B cell (primary cell): Measurements from ENCODE around the gene EPB41L5. TPM values are rescaled to one million over a fixed set of nuclear protein-coding genes. Genes with fewer than 3 reads are reported as not detected.

ENCODE experiments used
- ATAC-seq: fragments of 200-7000 bp; cut with Tn5 transposase; one replicate; pipeline ENCODE4 v1.10.0; 2021; ENCODE audit warnings: low read depth, mild to moderate bottlenecking, moderate number of reproducible peaks, moderate library complexity
- CTCF ChIA-PET: fragments of 350-600 bp; sonication (Branson Sonifier 250); formaldehyde crosslinking; loops from one replicate; lab custom pipeline; 2021; ENCODE audit warnings: antibody characterized with exemption, inconsistent platforms; lab: Charles Lee
- POLR2A ChIA-PET: fragments of 350-600 bp; sonication (Branson Sonifier 250); formaldehyde crosslinking; loops from one replicate; lab custom pipeline; 2021; ENCODE audit warnings: antibody characterized with exemption; lab: Charles Lee
- DNase-seq: peaks from one replicate; pipeline ENCODE4 v3.0.0; 2013
- H2AFZ ChIP-seq: 2 replicates; pipeline ENCODE4 v1.6.1; 2012; ENCODE audit warnings: mild to moderate bottlenecking, low read depth, low read length; ENCODE audit not compliant: insufficient read depth, poor library complexity, severe bottlenecking
- H3K27ac ChIP-seq, 2 donors: 1 replicate in 1 of 2; 2 replicates in 1 of 2; pipeline ENCODE4 v1.5.1; 2012 to 2013; ENCODE audit warnings: low read length in 2 of 2, mild to moderate bottlenecking in 2 of 2, moderate library complexity in 1 of 2
- H3K27me3 ChIP-seq, 4 experiments: fragments of 200-600 bp in 1 of 4; sonication (generic) in 1 of 4; replicated peaks in 1 of 4; 1 replicate in 2 of 4; 2 replicates in 2 of 4; pipeline versions ENCODE4 v1.6.1 to v1.7.0; 2013 to 2016; ENCODE audit warnings: low read length in 3 of 4, mild to moderate bottlenecking in 2 of 4, mixed read lengths in 1 of 4, moderate library complexity in 1 of 4; ENCODE audit not compliant: insufficient read depth in 4 of 4, control insufficient read depth in 3 of 4; ENCODE audit errors: control extremely low read depth in 1 of 4
- H3K36me3 ChIP-seq, 2 experiments: replicated peaks in 1 of 2; 1 replicate in 1 of 2; 2 replicates in 1 of 2; pipeline versions ENCODE4 v1.6.1 to v1.7.1; 2013; ENCODE audit warnings: low read length in 1 of 2; ENCODE audit not compliant: insufficient read depth in 2 of 2, control insufficient read depth in 1 of 2; ENCODE audit errors: control extremely low read depth in 1 of 2, extremely low read depth in 1 of 2
- H3K4me1 ChIP-seq, 2 donors: fragments of 200-600 bp in 1 of 2; sonication (generic) in 1 of 2; 1 replicate in 1 of 2; 2 replicates in 1 of 2; pipeline versions ENCODE4 v1.5.1 to v1.6.1; 2013 to 2017; ENCODE audit warnings: low read length in 2 of 2; ENCODE audit not compliant: control insufficient read depth in 2 of 2, insufficient read depth in 2 of 2
- H3K4me2 ChIP-seq: replicated peaks from 2 replicates; pipeline ENCODE3; 2012; ENCODE audit warnings: mild to moderate bottlenecking, low read depth, low read length; ENCODE audit not compliant: poor library complexity, severe bottlenecking
- H3K4me3 ChIP-seq, 5 experiments: fragments of 200-600 bp in 1 of 5; sonication (generic) in 1 of 5; 1 replicate in 3 of 5; 2 replicates in 2 of 5; pipeline versions ENCODE4 v1.5.1 to v1.7.0; 2011 to 2016; ENCODE audit warnings: low read length in 4 of 5, mild to moderate bottlenecking in 4 of 5, low read depth in 2 of 5, control low read depth in 1 of 5, moderate library complexity in 1 of 5; ENCODE audit not compliant: insufficient read depth in 1 of 5; ENCODE audit errors: control extremely low read depth in 1 of 5, extremely low read depth in 1 of 5
- H3K79me2 ChIP-seq: fragments of 200-600 bp; sonication (generic); one replicate; pipeline ENCODE4 v1.6.0; 2016; ENCODE audit warnings: low read length; ENCODE audit not compliant: control insufficient read depth, insufficient read depth
- H3K9ac ChIP-seq: fragments of 200-600 bp; sonication (generic); 2 replicates; pipeline ENCODE4 v1.6.1; 2017; ENCODE audit warnings: mild to moderate bottlenecking, low read length, moderate library complexity
- H3K9me3 ChIP-seq, 3 donors: one replicate each; pipeline versions ENCODE4 v1.6.1 to v1.7.1; 2013; ENCODE audit warnings: low read length in 2 of 3; ENCODE audit not compliant: control insufficient read depth in 2 of 3, insufficient read depth in 1 of 3; ENCODE audit errors: control extremely low read depth in 1 of 3
- H4K20me1 ChIP-seq: 2 replicates; pipeline ENCODE4 v1.6.0; 2012; ENCODE audit warnings: mild to moderate bottlenecking, low read length; ENCODE audit not compliant: insufficient read depth, control insufficient read depth, poor library complexity, severe bottlenecking
- H3K27ac Mint-ChIP-seq: one replicate; pipeline ENCODE4 v1.8.0; 2021; ENCODE audit warnings: mixed read lengths
- H3K27me3 Mint-ChIP-seq: one replicate; pipeline ENCODE4 v1.8.0; 2021; ENCODE audit warnings: mixed read lengths
- H3K4me1 Mint-ChIP-seq: one replicate; pipeline ENCODE4 v1.8.0; 2021; ENCODE audit warnings: mixed read lengths
- H3K4me3 Mint-ChIP-seq: one replicate; pipeline ENCODE4 v1.8.0; 2021; ENCODE audit warnings: mixed read lengths
- H3K9me3 Mint-ChIP-seq: one replicate; pipeline ENCODE4 v1.8.0; 2022; ENCODE audit warnings: mixed read lengths; ENCODE audit not compliant: insufficient read depth
- EZH2 ChIP-seq: IDR thresholded peaks from 2 replicates; pipeline ENCODE4 v1.6.1; 2012; ENCODE audit warnings: borderline replicate concordance, low read depth, mild to moderate bottlenecking, moderate library complexity, low read length; ENCODE audit not compliant: insufficient read depth, poor library complexity, severe bottlenecking
- WGBS: methylation state at CpG from one replicate; pipeline ENCODE4 v1.1.5; 2013; ENCODE audit warnings: missing lambda C conversion rate; ENCODE audit not compliant: insufficient coverage; 5-methylcytosine and 5-hydroxymethylcytosine counted together
- intact Hi-C: fragments of 100-400 bp; cut with micrococcal nuclease; formaldehyde crosslinking; loops from one replicate; pipeline ENCODE4 v1.10.0; 2022
- polyA plus RNA-seq: library from polyadenylated mRNA; depleted of rRNA; stranded (reverse); fragments of >200 nt; gene quantifications from 2 replicates; pipeline ENCODE4 v1.2.3, GENCODE V29; 2012
- total RNA-seq, 2 donors: library from RNA; stranded (reverse); fragments of 120-200 nt in 1 of 2; gene quantifications; 1 replicate in 1 of 2; 2 replicates in 1 of 2; pipeline versions ENCODE4 v1.2.3 to v1.2.4, GENCODE V29; 2013 to 2022
- TF ChIP-seq, protein P1 (sequence below): fragments of 200-600 bp; IDR thresholded peaks from one replicate; pipeline ENCODE4 v1.8.0; 2022; ENCODE audit warnings: antibody characterized with exemption, mild to moderate bottlenecking

EPB41L5 gene
- total and polyA plus RNA-seq, 2 donors (not counting 1 experiment from before 2014, with no cell fraction given): 3.9 to 14.0 TPM

GRCh38 chr2:120029672-120030640 is 17.1 kb downstream of the EPB41L5 start:
- no peak overlapping the region for H3K4me2 ChIP-seq
- POLR2A ChIA-PET: no interaction called here
- no peak overlapping the region for H3K9ac ChIP-seq
- intact Hi-C loops: no loop called here
- Mint-ChIP-seq H3K4me1 (no peaks in the 10 kb centered on the region), H3K27me3 (no peaks in the 10 kb centered on the region), H3K4me3 (no peak overlapping the region), H3K27ac (no peak overlapping the region), H3K9me3 (peaks cover 4% of the 10 kb centered on the region)
- no peaks in the 10 kb centered on the region for H3K36me3 ChIP-seq
- H3K27me3 ChIP-seq: no peaks in the 10 kb centered on the region
- no peak overlapping the region for H2AFZ ChIP-seq
- ATAC-seq (no peak), DNase-seq (no peak)
- H3K27ac ChIP-seq: no peak overlapping the region
- WGBS: 96% methylated on average over 12 of the region's 15 CpGs
- H3K4me1 ChIP-seq: no peaks in the 10 kb centered on the region
- H3K9me3 ChIP-seq: peaks cover 0 to 3% (median 0%) of the 10 kb centered on the region in 3 donors
- no peaks in the 10 kb centered on the region for H4K20me1 ChIP-seq
- TF ChIP-seq, protein P1, sequence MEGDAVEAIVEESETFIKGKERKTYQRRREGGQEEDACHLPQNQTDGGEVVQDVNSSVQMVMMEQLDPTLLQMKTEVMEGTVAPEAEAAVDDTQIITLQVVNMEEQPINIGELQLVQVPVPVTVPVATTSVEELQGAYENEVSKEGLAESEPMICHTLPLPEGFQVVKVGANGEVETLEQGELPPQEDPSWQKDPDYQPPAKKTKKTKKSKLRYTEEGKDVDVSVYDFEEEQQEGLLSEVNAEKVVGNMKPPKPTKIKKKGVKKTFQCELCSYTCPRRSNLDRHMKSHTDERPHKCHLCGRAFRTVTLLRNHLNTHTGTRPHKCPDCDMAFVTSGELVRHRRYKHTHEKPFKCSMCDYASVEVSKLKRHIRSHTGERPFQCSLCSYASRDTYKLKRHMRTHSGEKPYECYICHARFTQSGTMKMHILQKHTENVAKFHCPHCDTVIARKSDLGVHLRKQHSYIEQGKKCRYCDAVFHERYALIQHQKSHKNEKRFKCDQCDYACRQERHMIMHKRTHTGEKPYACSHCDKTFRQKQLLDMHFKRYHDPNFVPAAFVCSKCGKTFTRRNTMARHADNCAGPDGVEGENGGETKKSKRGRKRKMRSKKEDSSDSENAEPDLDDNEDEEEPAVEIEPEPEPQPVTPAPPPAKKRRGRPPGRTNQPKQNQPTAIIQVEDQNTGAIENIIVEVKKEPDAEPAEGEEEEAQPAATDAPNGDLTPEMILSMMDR: no peak
- no peak for TF ChIP-seq EZH2
- H3K4me3 ChIP-seq: no peak overlapping the region
- CTCF ChIA-PET: no interaction called here
- peaks cover 37% of the 10 kb centered on the region for H3K79me2 ChIP-seq

DNA sequence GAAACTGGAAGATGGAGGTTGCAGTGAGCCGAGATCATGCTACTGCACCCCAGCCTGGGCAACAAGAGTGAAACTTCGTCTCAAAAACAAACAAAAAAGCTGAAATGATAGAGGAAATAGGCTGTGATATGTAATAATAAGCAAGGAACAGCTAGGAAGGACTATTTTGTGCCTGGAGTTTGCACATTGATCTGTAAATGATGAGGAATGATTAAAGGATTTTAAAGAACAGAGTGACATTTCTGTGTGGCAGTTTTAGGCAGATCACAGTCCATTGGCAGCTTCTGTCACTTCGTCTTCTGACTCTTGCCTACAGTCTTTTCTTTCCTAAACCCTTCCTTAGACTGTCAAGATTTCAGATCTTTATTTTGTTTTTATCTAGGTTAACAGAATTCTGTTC is 19.4 kb downstream of the EPB41L5 start:
- no peaks in the 10 kb centered on the region for H3K4me1 Mint-ChIP-seq
- no peak overlapping the region for H3K27ac ChIP-seq
- no peaks in the 10 kb centered on the region for H3K27me3 Mint-ChIP-seq
- no peak overlapping the region for H3K4me2 ChIP-seq
- H3K27ac Mint-ChIP-seq: no peak overlapping the region
- no peaks in the 10 kb centered on the region for H3K4me1 ChIP-seq
- no peak overlapping the region for H3K9ac ChIP-seq
- no peak overlapping the region for H3K4me3 Mint-ChIP-seq
- ChIA-PET POLR2A (no interaction called here), CTCF (no interaction called here)
- no peaks in the 10 kb centered on the region for H3K9me3 Mint-ChIP-seq
- H2AFZ ChIP-seq: no peak overlapping the region
- no peak for DNase-seq
- no peaks in the 10 kb centered on the region for H3K36me3 ChIP-seq
- intact Hi-C loops: no loop called here
- WGBS: 95% methylated on average over 2 of the region's 3 CpGs
- TF ChIP-seq, protein P1: no peak
- no peak for TF ChIP-seq EZH2
- peaks cover 19% of the 10 kb centered on the region for H3K79me2 ChIP-seq
- ATAC-seq: no peak
- H4K20me1 ChIP-seq: no peaks in the 10 kb centered on the region
- H3K9me3 ChIP-seq: no peaks in the 10 kb centered on the region
- no peaks in the 10 kb centered on the region for H3K27me3 ChIP-seq
- H3K4me3 ChIP-seq: no peak overlapping the region
